ENCODE measurements around the gene VOPP1.

The VOPP1 gene

DNA sequence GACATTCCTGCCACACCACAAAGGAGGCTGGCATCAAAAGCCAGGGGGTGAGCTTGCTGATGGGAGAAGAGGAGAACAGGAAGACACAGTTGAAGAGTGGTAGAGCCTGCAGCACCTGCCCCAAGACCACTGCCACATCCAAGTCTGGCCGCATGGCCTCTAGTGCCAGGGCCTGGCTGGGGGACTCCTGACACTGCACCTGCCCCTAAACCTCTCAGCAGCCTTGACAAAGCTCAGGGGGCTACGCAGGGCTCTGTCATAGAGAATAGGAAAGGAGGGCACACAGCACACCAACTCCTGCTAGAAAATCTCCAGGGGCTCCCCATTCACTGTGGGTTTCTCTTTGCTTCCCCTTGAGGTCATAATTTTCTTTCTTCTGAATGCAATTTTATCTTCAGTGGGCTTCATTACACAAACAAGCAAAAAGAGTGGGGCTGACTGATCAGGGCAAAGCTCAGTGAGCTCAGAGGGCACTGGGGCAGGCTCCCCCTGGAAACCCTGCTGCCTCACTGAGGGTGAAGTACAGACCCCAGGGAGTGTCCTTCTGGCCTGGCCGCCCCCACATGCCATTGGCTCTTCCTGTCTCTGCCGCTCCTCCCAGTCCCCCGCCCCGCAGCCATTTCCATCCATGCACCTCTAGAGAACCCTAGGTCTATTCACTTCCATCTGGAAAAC is 37.2 kb downstream of the VOPP1 start:
- H3K9ac ChIP-seq (ENCODE audit: low read length) = no peak overlapping the region
- H3K23ac ChIP-seq (ENCODE audit: low read length in 2 of 2) = no peak overlapping the region
- H2AK5ac ChIP-seq (ENCODE audit: low read length, severe bottlenecking) = peak overlapping the region; percentile 3
- H2AFZ ChIP-seq (ENCODE audit: low read depth, low read length) = no peak overlapping the region
- H2BK15ac ChIP-seq (ENCODE audit: low read depth, poor library complexity, severe bottlenecking) = no peak overlapping the region
- H2BK5ac ChIP-seq (ENCODE audit: low read depth, low read length, poor library complexity, severe bottlenecking) = no peak overlapping the region
- no peak overlapping the region for H2BK120ac ChIP-seq (ENCODE audit: low read depth, low read length)
- peak overlapping the region in 1 of 2 experiments; percentile 23 for H3K18ac ChIP-seq (ENCODE audit: low read depth in 1 of 2, low read length in 2 of 2)
- H3K14ac ChIP-seq (ENCODE audit: low read length in 2 of 2) = no peak overlapping the region
- H2BK12ac ChIP-seq (ENCODE audit: low read length in 2 of 2) = no peak overlapping the region
- H3K4me1 ChIP-seq (ENCODE audit: control insufficient read depth, insufficient read depth, low read depth, low read length) = peaks cover 52% of the 10 kb centered on the region
- no peak overlapping the region for H3K4ac ChIP-seq (ENCODE audit: low read depth in 1 of 2, low read length in 2 of 2)
- peaks cover under 1 to 7% of the 10 kb centered on the region in 2 experiments for H3K36me3 ChIP-seq (ENCODE audit: control insufficient read depth in 1 of 2, insufficient read depth in 2 of 2, low read depth in 1 of 2, low read length in 2 of 2)
- no peaks in the 10 kb centered on the region for H3K27me3 ChIP-seq (ENCODE audit: control insufficient read depth in 1 of 2, insufficient read depth in 1 of 2, low read length in 2 of 2)
- H4K8ac ChIP-seq (ENCODE audit: low read length) = no peak overlapping the region
- H3K27ac ChIP-seq (ENCODE audit: low read length, poor library complexity, severe bottlenecking) = peak overlapping the region; percentile 87
- WGBS = 94% methylated on average over 6 of the region's 6 CpGs
- H3K9me3 ChIP-seq (ENCODE audit: control insufficient read depth, low read length) = no peaks in the 10 kb centered on the region
- no peak for DNase-seq
- H3K79me1 ChIP-seq (replicated peaks; ENCODE audit: low read length, poor library complexity, severe bottlenecking) = peaks cover 2% of the 10 kb centered on the region
- no peak overlapping the region for H3K4me3 ChIP-seq (ENCODE audit: insufficient read depth in 1 of 2, low read depth in 1 of 2, low read length in 2 of 2)
- H4K91ac ChIP-seq (ENCODE audit: low read length) = peak overlapping the region; percentile 43
- H3K4me2 ChIP-seq (ENCODE audit: low read length, poor library complexity, severe bottlenecking) = no peak overlapping the region

DNA sequence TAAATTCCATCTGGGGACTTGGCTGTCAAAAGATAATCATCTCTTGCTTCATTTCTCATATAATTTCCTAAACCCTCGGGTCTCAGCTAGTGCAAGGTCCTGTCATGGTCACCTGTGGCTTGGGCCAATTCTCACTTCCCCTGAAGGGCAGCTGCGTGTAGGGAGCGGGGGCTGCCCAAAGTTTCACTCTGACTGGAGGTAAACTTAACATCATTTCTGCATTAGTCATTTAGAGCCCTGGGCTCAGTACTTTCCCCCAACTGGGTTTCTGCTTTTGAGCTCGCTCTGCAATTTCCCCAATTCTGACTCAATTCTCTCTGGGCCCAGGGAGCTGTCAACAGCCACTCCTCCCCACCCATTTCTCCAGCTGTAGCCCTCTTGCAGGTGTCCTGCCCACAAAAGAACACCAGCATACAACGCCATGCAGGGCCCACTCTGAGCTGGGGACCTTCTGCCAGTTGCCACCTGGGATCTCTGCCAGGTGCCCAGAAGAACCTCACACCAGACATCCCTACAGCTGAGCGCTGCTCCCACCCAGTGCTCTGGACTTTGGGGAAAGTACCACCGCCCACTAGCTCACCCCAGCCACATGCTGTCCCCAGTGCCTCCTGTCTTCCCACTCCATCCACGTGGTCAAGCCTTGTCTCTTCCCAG is 37.9 kb downstream of the VOPP1 start:
- H4K8ac ChIP-seq (ENCODE audit: low read length) = no peak overlapping the region

GRCh38 chr7:55533729-55534080 is 38.6 kb downstream of the VOPP1 start:
- Histone ChIP-seq H3K18ac (ENCODE audit: low read depth in 1 of 2, low read length in 2 of 2) (no peak overlapping the region), H3K4me2 (ENCODE audit: low read length, poor library complexity, severe bottlenecking) (no peak overlapping the region), H4K8ac (ENCODE audit: low read length) (no peak overlapping the region), H2AK5ac (ENCODE audit: low read length, severe bottlenecking) (peak overlapping the region; percentile 93), H3K4me3 (ENCODE audit: insufficient read depth in 1 of 2, low read depth in 1 of 2, low read length in 2 of 2) (peak overlapping the region in 1 of 2 experiments; percentile 27), H2AFZ (ENCODE audit: low read depth, low read length) (no peak overlapping the region), H2BK5ac (ENCODE audit: low read depth, low read length, poor library complexity, severe bottlenecking) (peak overlapping the region; percentile 33), H3K4ac (ENCODE audit: low read depth in 1 of 2, low read length in 2 of 2) (no peak overlapping the region), H2BK120ac (ENCODE audit: low read depth, low read length) (no peak overlapping the region), H3K4me1 (ENCODE audit: control insufficient read depth, insufficient read depth, low read depth, low read length) (peaks cover 46% of the 10 kb centered on the region), H3K27me3 (ENCODE audit: control insufficient read depth in 1 of 2, insufficient read depth in 1 of 2, low read length in 2 of 2) (no peaks in the 10 kb centered on the region), H3K23ac (ENCODE audit: low read length in 2 of 2) (no peak overlapping the region), H4K91ac (ENCODE audit: low read length) (no peak overlapping the region), H3K14ac (ENCODE audit: low read length in 2 of 2) (no peak overlapping the region), H3K27ac (ENCODE audit: low read length, poor library complexity, severe bottlenecking) (peak overlapping the region; percentile 87), H3K9ac (ENCODE audit: low read length) (peak overlapping the region; percentile 36), H3K36me3 (ENCODE audit: control insufficient read depth in 1 of 2, insufficient read depth in 2 of 2, low read depth in 1 of 2, low read length in 2 of 2) (peaks cover 3 to 7% of the 10 kb centered on the region in 2 experiments), H3K79me1 (replicated peaks; ENCODE audit: low read length, poor library complexity, severe bottlenecking) (peaks cover 4% of the 10 kb centered on the region), H2BK12ac (ENCODE audit: low read length in 2 of 2) (peak overlapping the region in 1 of 2 experiments; percentile 47), H3K9me3 (ENCODE audit: control insufficient read depth, low read length) (no peaks in the 10 kb centered on the region), H2BK15ac (ENCODE audit: low read depth, poor library complexity, severe bottlenecking) (no peak overlapping the region)
- WGBS = no CpG with 5 or more reads among the region's 2 CpGs
- no peak for DNase-seq

More for the DNA sequence above, 37.9 kb downstream of the VOPP1 start:
- peak overlapping the region in 1 of 2 experiments; percentile 74 for H2BK12ac ChIP-seq (ENCODE audit: low read length in 2 of 2)
- H3K36me3 ChIP-seq (ENCODE audit: control insufficient read depth in 1 of 2, insufficient read depth in 2 of 2, low read depth in 1 of 2, low read length in 2 of 2) = peaks cover 3 to 7% of the 10 kb centered on the region in 2 experiments
- H3K79me1 ChIP-seq (replicated peaks; ENCODE audit: low read length, poor library complexity, severe bottlenecking) = peaks cover 4% of the 10 kb centered on the region
- peak; percentile 78 for DNase-seq
- peak overlapping the region; percentile 3 for H2AK5ac ChIP-seq (ENCODE audit: low read length, severe bottlenecking)
- H3K27ac ChIP-seq (ENCODE audit: low read length, poor library complexity, severe bottlenecking) = peak overlapping the region; percentile 87
- peak overlapping the region in 1 of 2 experiments; percentile 37 for H3K18ac ChIP-seq (ENCODE audit: low read depth in 1 of 2, low read length in 2 of 2)
- H2BK120ac ChIP-seq (ENCODE audit: low read depth, low read length) = no peak overlapping the region
- peak overlapping the region; percentile 36 for H3K9ac ChIP-seq (ENCODE audit: low read length)
- H2BK15ac ChIP-seq (ENCODE audit: low read depth, poor library complexity, severe bottlenecking) = peak overlapping the region; percentile 45
- H3K4me3 ChIP-seq (ENCODE audit: insufficient read depth in 1 of 2, low read depth in 1 of 2, low read length in 2 of 2) = peak overlapping the region in 1 of 2 experiments; percentile 16
- no peak overlapping the region for H4K91ac ChIP-seq (ENCODE audit: low read length)
- H3K23ac ChIP-seq (ENCODE audit: low read length in 2 of 2) = peak overlapping the region in 1 of 2 experiments; percentile 32
- no peak overlapping the region for H3K4me2 ChIP-seq (ENCODE audit: low read length, poor library complexity, severe bottlenecking)
- no peak overlapping the region for H3K14ac ChIP-seq (ENCODE audit: low read length in 2 of 2)
- WGBS = 41% methylated on average over 7 of the region's 8 CpGs
- no peak overlapping the region for H2AFZ ChIP-seq (ENCODE audit: low read depth, low read length)
- H3K27me3 ChIP-seq (ENCODE audit: control insufficient read depth in 1 of 2, insufficient read depth in 1 of 2, low read length in 2 of 2) = no peaks in the 10 kb centered on the region
- no peak overlapping the region for H3K4ac ChIP-seq (ENCODE audit: low read depth in 1 of 2, low read length in 2 of 2)
- peaks cover 49% of the 10 kb centered on the region for H3K4me1 ChIP-seq (ENCODE audit: control insufficient read depth, insufficient read depth, low read depth, low read length)
- no peak overlapping the region for H2BK5ac ChIP-seq (ENCODE audit: low read depth, low read length, poor library complexity, severe bottlenecking)
- no peaks in the 10 kb centered on the region for H3K9me3 ChIP-seq (ENCODE audit: control insufficient read depth, low read length)

GRCh38 chr7:55533050-55533728 is 39.1 kb downstream of the VOPP1 start:
- Histone ChIP-seq H4K91ac (ENCODE audit: low read length) (no peak overlapping the region), H3K36me3 (ENCODE audit: control insufficient read depth in 1 of 2, insufficient read depth in 2 of 2, low read depth in 1 of 2, low read length in 2 of 2) (peaks cover 3 to 7% of the 10 kb centered on the region in 2 experiments), H2AFZ (ENCODE audit: low read depth, low read length) (no peak overlapping the region), H3K27ac (ENCODE audit: low read length, poor library complexity, severe bottlenecking) (peak overlapping the region; percentile 87), H3K4ac (ENCODE audit: low read depth in 1 of 2, low read length in 2 of 2) (no peak overlapping the region), H3K27me3 (ENCODE audit: control insufficient read depth in 1 of 2, insufficient read depth in 1 of 2, low read length in 2 of 2) (no peaks in the 10 kb centered on the region), H3K14ac (ENCODE audit: low read length in 2 of 2) (peak overlapping the region in 1 of 2 experiments; percentile 72), H3K79me1 (replicated peaks; ENCODE audit: low read length, poor library complexity, severe bottlenecking) (peaks cover 4% of the 10 kb centered on the region), H2BK12ac (ENCODE audit: low read length in 2 of 2) (peak overlapping the region in 1 of 2 experiments; percentile 47), H2BK5ac (ENCODE audit: low read depth, low read length, poor library complexity, severe bottlenecking) (peak overlapping the region; percentile 33), H4K8ac (ENCODE audit: low read length) (no peak overlapping the region), H3K4me2 (ENCODE audit: low read length, poor library complexity, severe bottlenecking) (no peak overlapping the region), H3K9ac (ENCODE audit: low read length) (no peak overlapping the region), H3K9me3 (ENCODE audit: control insufficient read depth, low read length) (no peaks in the 10 kb centered on the region), H3K4me3 (ENCODE audit: insufficient read depth in 1 of 2, low read depth in 1 of 2, low read length in 2 of 2) (peak overlapping the region in 1 of 2 experiments; percentile 27), H2AK5ac (ENCODE audit: low read length, severe bottlenecking) (peak overlapping the region; percentile 93), H2BK120ac (ENCODE audit: low read depth, low read length) (no peak overlapping the region), H3K23ac (ENCODE audit: low read length in 2 of 2) (peak overlapping the region in 1 of 2 experiments; percentile 34), H3K4me1 (ENCODE audit: control insufficient read depth, insufficient read depth, low read depth, low read length) (peaks cover 46% of the 10 kb centered on the region), H3K18ac (ENCODE audit: low read depth in 1 of 2, low read length in 2 of 2) (no peak overlapping the region), H2BK15ac (ENCODE audit: low read depth, poor library complexity, severe bottlenecking) (no peak overlapping the region)
- DNase-seq = peak; percentile 82
- WGBS = 31% methylated on average over 4 of the region's 4 CpGs
